ENCODE data around the gene PEX11B.

Gene PEX11B

DNA sequence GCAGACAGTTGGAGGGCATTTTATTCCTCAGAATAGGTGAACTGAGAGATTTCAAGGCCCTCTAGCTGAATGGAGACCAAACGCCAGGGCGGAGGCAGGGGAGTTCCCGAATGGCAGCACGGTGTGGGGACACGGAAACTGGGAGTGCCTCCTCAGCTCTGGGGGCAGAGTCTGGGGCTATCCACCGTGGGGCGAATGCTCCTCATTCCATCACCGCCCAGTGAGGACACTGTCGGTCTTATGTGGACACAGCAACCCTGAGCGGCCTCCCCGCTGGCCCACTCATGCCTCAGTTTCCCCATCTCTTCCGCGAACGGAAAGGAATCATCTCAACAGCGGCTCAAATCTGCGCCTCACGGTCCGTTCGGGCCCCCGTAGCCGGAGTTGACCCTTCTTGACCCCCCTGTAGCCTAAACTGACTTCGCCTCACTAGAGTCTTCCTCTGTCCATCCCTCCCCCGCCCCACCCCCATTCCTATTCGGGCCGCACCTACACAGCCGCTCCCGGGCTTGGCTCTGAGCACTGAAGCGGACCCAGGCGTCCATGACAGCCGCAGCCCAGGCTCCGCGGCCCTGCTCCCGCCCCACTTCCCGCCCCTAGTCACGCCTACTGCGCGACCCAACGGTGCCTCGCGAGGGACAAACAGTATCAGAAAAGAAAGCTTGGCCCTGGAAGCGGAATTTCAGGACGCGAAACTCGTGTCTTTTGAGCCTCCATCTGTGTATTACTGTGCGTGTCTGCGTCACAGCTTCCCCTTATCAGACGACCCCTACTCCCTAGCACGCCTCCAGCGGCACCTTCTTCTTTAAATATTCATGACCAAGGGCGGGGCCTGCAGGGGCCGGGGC, at the start of gene PEX11B:
TSS of gene PEX11B (minus strand) at position 574 of the 848 bp plus-strand sequence. CDS start at position 545, 29 bp downstream.
- FAIRE-seq = no peak

GRCh38 chr1:145967288-145967687, 48.8 kb upstream of the PEX11B start:
- no peak for FAIRE-seq

DNA sequence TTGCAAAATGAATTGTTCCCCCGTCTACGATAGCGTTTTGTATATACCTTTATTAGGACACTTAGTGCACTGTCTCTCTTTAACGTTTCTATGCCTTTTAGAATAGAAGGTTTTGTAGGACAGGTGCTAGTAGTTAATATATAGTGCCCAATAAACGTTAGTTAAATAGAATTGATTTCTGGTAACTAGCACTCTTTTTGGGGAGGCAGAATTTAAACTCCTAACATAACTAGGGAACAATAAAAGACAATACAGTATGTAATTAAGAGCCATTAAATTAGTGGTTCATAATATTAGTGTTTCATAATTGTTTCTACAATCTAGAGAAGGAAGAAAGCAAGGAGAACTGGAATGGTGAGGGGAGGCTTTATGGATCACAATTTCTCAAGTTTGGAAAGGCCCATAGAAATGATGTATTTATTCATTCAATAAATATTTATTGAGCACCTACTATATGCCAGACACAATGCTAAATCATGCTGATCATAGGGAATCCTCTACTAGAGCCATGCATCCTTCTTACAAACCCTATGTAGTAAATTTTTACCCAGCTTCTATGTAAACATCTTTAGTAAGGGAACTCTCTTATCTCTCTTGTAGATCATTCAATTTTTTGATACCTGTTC, 46.7 kb upstream of the PEX11B start:
- no peak for FAIRE-seq

- FAIRE-seq = peak; percentile 79
Measured at GRCh38 chr1:145964328-145965118, 46.0 kb upstream of the PEX11B start, which contains the start of the genes ANKRD34A and POLR3GL. ANKRD34A (minus strand) TSS chr1:145964575; CDS start chr1:145961759, 2,816 bp downstream. POLR3GL (plus strand) TSS chr1:145964690; CDS start chr1:145974866, 10,176 bp downstream.

DNA sequence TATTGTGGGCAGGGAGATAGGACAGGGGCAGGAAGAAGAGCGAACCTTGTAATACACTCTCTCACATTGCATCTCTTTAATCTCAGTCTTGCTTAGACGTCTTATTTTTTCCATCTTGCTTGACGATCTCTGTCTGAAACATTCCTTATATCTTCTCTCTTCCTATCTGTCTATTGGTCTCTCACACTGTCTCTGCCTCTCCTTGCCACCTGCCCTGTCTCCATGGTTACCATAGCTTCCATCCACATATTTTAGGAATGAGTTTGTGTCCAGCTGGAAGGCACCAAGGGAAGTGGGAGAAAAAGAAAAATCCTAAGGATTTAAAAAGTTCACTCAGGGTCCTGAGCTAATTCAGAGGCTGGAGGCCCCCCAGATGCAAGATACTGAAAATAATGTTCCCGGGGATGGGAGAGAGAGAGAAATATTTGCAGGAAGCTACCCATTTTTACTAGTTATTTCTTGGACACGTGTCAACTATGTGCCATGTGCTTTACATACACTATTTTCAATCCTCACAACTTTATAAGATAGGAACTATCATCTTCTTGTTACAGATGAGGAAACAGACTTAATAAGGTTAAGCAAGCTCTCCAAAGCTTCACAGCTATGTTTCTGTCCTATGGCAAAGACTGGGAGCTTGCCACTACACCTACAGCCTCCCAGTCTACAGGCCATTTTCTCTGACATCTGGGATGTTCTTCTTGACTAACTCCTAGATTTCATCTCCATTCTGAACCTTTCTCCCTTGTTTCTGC, 44.9 kb upstream of the PEX11B start:
- no peak for FAIRE-seq

DNA sequence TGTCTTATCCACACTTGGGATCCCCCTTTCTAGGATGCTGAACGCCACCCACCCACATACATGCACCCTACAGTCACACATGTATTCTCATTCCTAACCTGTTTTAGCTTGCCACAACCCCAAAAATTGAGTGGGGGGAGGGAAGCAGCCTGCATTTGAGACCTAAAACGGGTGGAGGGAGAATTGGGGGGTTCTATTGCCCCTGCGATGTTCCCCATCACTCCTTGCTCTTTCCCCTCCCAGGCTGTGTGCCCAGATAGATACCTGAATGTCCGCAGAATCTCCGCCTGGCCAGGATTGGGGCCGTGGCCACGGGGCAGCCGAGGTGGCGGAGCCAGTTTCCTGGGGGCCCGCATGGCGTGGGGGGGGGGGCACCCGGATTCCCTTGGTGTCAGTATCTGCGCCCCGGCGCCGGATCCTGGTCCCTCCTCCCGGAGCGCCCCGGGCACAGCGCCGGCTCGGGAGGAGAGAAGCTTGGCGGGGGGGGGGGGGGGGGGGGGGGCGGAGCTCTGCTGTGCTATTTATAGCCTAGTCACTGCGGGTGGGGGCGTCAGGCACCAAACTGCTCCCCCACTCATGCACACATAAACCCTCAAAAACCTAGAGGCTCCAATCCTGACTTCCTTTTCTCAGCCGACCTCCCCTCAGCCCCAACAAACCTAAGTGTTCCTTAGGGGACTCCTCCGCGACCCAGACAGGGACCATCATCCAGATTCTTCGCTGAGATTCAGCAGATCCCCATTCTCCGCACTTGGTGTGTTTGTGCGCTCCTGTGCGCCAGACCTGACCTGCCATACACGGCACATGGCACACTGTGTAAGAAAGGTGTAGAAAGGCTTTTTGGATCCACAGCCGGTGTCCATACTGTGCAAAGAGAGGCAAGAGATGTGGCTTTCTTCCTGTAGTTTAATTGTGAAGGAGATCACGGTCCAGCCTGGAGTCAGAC, 43.9 kb upstream of the PEX11B start:
- FAIRE-seq = no peak

DNA sequence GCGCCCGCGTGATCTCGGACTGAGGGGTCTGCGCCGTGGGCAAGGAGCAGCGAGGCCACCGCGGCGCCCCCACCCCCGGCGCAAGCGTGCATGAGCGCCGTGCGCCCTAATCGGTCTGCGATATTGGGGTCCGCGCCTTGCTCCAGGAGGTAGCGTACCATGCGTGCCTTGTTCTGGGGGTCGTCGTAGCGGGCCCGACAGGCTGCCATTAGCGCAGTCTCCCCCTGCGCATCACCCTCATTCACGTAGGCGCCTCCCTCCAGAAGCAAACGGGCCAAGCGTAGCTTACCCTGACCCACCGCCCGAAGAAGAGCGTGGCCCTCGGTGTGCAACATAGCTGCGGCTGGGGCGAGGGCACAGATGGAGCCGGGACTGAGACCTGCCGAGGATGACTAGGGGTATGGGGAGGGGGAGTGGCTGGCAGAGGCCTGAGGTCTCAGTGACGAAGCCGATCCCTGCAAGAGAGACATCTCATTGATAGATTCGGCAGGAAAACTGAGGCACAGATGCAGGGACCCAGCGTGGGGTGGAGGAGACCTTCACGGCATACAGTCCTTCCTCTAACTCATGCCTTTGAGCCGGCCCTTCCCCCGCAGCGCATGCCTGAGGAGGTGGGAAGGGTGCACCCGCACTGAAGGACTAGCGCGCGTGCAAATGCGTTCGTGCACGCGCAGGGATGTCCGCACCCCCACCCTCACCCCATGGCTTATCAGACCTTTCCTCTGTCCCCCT, 43.1 kb upstream of the PEX11B start:
- FAIRE-seq = no peak

DNA sequence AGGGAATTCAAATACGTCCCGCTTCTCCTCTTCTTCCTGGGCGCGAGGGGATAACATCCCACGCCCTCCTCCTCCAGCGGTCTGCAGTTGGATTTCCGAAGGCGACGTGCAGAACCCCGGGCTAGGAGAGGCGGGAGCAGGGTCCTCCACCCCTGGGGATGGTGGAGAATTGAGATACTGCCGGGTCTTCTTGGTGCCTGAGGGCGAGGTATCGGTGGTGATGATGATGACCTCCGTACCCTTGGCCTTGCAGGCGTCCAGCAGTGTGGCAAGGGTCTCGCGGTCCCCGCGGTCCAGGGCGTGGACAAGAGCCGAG, 42.5 kb upstream of the PEX11B start:
- FAIRE-seq = no peak

DNA sequence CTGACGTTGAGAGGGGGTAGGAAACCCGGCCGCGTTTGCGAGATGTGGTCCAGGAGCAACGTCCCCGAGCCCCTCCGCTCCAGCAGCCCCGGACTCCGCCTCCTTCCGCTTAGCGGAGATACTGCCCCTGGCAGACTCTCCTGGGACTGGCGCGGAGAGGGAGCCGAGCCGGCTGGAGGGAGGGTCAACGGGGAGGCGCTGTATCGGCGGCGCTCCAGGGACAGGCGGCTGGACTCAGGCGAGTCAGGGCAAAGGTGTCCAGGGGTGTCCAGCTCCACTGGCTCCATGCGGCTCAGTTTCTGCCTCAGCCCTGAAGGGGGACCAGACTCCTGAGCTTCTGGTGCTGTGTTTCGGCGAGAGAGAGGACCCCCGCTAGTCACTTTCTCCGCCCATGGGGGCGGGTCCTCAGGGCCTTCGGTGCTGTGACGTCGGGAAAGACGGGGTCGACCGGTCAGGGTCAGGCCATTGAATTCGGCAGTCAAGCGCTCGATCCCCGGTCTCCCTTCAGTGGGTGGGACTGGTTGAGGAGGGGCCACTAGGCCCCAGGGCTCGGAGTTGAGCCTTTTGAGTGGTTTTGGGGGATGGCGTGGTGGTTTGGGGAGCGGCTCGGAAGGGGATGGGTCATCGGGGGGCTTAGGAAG, 42.1 kb upstream of the PEX11B start:
- FAIRE-seq = no peak

DNA sequence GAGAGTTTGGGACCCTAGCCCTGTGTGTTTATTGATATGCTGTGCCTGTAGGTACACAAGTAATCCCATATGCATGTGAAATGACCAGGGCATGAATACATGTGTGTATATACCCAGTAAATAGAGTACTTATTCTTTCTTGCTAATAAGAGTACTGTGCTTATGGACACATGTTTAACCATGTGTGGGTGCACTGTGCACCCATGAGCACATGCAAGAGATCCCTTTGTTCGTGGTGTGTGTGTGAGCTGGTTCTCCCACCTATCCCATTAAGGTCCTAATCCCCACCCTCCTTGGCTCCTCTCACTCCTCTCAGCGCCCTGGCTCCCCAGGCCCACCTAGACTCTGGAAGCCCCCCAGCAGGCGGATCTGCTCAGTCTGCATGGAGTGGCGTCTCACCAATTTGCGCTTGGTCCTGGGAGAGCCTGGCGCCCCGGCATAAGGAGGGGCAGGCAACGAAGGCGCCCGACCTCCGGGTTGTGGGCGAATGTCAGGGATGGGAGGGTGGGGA, 41.5 kb upstream of the PEX11B start:
- no peak for FAIRE-seq

- no peak for FAIRE-seq
Measured at GRCh38 chr1:145959333-145959732, 40.8 kb upstream of the PEX11B start.

DNA sequence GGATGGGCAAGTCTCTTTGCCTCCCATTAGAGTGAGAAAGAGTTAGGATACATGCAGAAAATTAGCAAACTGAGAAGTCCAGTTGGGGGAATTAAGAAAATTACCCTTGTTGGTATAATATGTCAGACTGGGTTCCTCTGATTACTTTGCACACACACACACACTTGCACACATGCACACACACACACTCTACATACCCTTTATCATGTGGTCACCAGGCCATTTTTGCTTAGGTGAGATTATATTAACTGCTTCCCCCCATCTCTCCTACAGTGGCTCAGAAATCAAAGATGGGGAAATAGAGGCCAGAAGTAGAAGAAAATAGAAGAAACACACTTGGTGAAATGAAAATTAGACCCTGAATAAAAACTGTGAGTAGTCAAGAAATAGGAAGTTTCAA, 40.2 kb upstream of the PEX11B start:
- no peak for FAIRE-seq

DNA sequence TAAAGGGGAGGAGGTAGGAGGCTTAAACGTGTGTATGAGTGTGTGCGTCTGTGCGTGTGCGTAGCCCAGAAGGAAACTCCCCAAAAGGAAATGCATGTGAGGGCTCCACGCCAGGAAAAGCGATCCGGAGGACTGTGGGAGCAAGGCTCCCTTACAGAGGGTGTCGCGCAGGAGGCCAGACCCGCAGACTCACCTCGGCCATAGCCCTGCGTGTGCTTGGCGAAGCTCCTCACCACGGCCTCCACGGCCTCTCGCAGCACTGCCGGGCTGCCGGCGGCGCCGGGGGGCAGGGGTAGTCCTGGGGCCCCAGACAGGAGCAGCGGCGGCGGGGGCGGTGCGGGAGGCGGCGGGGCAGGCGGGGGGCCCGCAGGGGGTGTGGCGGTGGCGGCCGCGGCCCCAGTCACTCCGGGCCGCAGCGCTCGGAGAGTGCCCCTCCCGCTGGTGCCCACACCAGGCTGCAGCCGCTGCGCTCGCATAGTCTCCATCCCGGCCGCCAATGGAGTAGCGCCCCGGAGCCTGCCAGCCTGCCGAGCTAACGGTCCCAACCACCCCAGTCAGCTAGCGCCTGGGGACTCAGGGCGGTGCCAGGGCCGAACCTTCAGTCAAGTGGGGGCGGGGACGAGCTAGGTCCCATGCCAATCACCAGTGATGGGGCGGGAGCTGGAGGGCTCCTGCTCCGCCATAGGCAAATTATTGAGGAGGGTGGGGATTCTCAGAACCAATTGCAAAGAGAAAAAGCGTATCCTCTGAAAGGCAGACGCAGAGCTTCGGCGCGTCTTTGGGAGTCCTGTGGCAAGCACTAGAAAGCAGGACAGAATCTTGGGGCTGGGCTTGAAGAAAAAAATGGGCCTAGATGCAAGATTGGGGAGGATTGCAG, 39.2 kb upstream of the PEX11B start, which contains the start of gene LIX1L:
TSS of gene LIX1L (minus strand) at position 575 of the 877 bp plus-strand sequence. CDS start at position 485, 90 bp downstream.
- peak; percentile 84 for FAIRE-seq

- no peak for FAIRE-seq
Measured at GRCh38 chr1:145956781-145957442, 38.4 kb upstream of the PEX11B start.

- FAIRE-seq = no peak
Measured at GRCh38 chr1:145956361-145956760, 37.8 kb upstream of the PEX11B start.

- no peak for FAIRE-seq
Measured at GRCh38 chr1:145955436-145955835, 36.9 kb upstream of the PEX11B start.

- no peak for FAIRE-seq
Measured at GRCh38 chr1:145953861-145954260, 35.3 kb upstream of the PEX11B start.

DNA sequence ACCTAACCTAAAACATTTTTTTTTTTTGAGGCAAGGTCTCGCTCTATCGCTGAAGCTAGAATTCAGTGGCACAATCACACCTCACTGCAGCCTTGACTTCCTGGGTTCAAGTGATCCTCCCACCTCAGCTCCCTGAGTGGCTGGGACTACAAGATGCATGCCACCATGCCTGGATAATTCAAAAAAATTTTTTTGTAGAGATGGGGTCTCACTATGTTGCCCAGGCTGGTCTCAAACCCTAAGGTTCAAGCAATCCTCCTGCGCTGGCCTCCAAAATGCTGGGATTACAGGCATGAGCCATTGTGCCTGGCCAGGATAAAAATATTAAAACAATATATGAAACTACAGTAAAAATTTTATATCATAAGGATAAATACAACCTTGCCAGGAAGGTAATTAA, 34.4 kb upstream of the PEX11B start:
- FAIRE-seq = no peak

All from endometrium (tissue), 2 donors.